ENCODE measurements around the gene KCMF1. TPM values are rescaled to one million over a fixed set of nuclear protein-coding genes. Genes with fewer than 3 reads are reported as not detected.
A peak's percentile ranks its signal among the peaks of the same experiment; 100 is the strongest.

Gene KCMF1
- total and polyA plus RNA-seq, 2 of the 13 experiments (the other 11 are each of a cell fraction or from before 2014, with no cell fraction given), result 62.1 to 116 TPM

- peak; percentile 30; the same call in 1 of the 2 replicates for TF ChIP-seq PAXIP1 (CRISPR knock-in tag; conservative IDR thresholded peaks at IDR 0.05)
- no peak for TF ChIP-seq CENPT (CRISPR knock-in tag; IDR thresholded peaks at IDR 0.05; ENCODE audit: low read depth)
- TF ChIP-seq PCBP2 (optimal IDR thresholded peaks at IDR 0.05; ENCODE audit: low read depth, low read length, poor library complexity, severe bottlenecking), result no peak
- TF ChIP-seq ZNF432 (CRISPR knock-in tag; IDR thresholded peaks at IDR 0.05; ENCODE audit: borderline replicate concordance), result no peak
- TF ChIP-seq KAT8 (CRISPR knock-in tag; IDR thresholded peaks at IDR 0.05), result peak; percentile 4; the same call in 1 of the 2 replicates
- no peak for TF ChIP-seq MYPOP (CRISPR knock-in tag; IDR thresholded peaks at IDR 0.05)
- no peak for TF ChIP-seq SIX1 (CRISPR knock-in tag; IDR thresholded peaks at IDR 0.05; ENCODE audit: borderline replicate concordance)
- TF ChIP-seq GLI4 (CRISPR knock-in tag; IDR thresholded peaks at IDR 0.05; ENCODE audit: borderline replicate concordance), result 0 out of 2 replicates have a peak, but pooled peaks have one; percentile 14
- no peak for TF ChIP-seq EEA1 (CRISPR knock-in tag; IDR thresholded peaks at IDR 0.05; ENCODE audit: borderline replicate concordance)
- no peak for TF ChIP-seq GPBP1L1 (CRISPR knock-in tag; IDR thresholded peaks at IDR 0.05)
- TF ChIP-seq FIP1L1 (IDR thresholded peaks at IDR 0.05; ENCODE audit: borderline replicate concordance, insufficient read depth, low read depth, low read length), result no peak
- TF ChIP-seq NCOA5 (CRISPR knock-in tag; IDR thresholded peaks at IDR 0.05), result no peak
- TF ChIP-seq RARG (CRISPR knock-in tag; IDR thresholded peaks at IDR 0.05; ENCODE audit: low read depth), result no peak
- no peak for TF ChIP-seq MIER2 (CRISPR knock-in tag; IDR thresholded peaks at IDR 0.05)
- no peak for TF ChIP-seq ZBTB39 (CRISPR knock-in tag; IDR thresholded peaks at IDR 0.05)
- TF ChIP-seq ZC3H13 (CRISPR knock-in tag; IDR thresholded peaks at IDR 0.05), result no peak
- no peak for TF ChIP-seq ZNF557 (CRISPR knock-in tag; IDR thresholded peaks at IDR 0.05)
- no peak for TF ChIP-seq FOXA3 (CRISPR knock-in tag; IDR thresholded peaks at IDR 0.05)
- no peak for TF ChIP-seq SP140L (CRISPR knock-in tag; IDR thresholded peaks at IDR 0.05; ENCODE audit: borderline replicate concordance)
- no peak for TF ChIP-seq HMG20B (CRISPR knock-in tag; conservative IDR thresholded peaks at IDR 0.05)
- no peak for TF ChIP-seq NFIB (CRISPR knock-in tag; IDR thresholded peaks at IDR 0.05; ENCODE audit: borderline replicate concordance)
- TF ChIP-seq MATR3 (CRISPR knock-in tag; IDR thresholded peaks at IDR 0.05), result no peak
- no peak for TF ChIP-seq SP2 (CRISPR knock-in tag; IDR thresholded peaks at IDR 0.05)
- TF ChIP-seq KLF6 (CRISPR knock-in tag; IDR thresholded peaks at IDR 0.05), result no peak
These were observed 43.7 kb upstream of the KCMF1 start (continued) for GRCh38 chr2:84927275-84927627.
